Epithelial cell of prostate (primary cell): ENCODE results near the gene CRB2.

Experiments
- DNase-seq: peaks from one replicate; pipeline ENCODE4 v3.0.0-alpha.2; 2011; ENCODE audit warnings: low read depth, low spot score
- H3K27ac ChIP-seq: fragments of 450-650 bp; 2 replicates; pipeline ENCODE4 v1.5.1; 2017; ENCODE audit warnings: mild to moderate bottlenecking

Gene CRB2

DNA sequence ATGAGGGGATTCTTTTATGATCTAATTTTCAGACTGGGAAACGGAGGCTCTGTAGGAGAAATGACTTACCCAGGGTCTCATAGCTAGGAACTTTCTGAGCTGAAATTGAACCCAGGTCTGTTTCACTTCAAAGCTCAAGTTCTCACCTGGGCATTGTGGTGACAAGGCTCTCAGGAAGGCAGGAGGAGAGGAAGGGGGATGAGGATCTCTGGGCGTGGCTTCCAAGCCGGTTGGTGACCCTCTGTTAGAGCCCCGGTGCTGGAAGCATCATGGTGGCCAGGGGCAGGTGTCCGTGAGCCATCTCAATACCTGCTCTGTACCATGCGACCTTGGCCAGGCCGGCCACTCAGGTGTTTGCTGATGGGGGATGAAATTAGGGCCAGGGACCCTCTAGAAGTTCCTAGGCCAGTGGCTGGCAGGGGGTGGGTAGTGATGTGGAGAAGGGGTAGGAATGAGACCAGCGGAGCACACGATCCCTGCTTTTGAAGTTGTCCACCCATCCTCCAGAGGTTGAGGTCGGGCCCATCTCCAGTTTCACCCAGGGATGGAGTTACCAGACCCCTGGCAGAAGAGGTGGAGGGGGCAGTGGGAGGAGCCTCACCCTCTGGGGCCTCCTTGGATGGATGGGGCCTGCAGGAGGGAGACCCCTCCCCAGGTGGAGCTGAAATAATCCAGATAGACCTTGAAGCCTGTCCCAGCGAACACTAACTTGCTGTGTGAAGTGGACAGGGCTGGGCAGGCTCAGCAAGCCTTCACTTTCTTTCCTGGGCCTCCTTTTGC lies 5.9 kb downstream of the CRB2 start:
- no peak overlapping the region for H3K27ac ChIP-seq
- no peak for DNase-seq

DNA sequence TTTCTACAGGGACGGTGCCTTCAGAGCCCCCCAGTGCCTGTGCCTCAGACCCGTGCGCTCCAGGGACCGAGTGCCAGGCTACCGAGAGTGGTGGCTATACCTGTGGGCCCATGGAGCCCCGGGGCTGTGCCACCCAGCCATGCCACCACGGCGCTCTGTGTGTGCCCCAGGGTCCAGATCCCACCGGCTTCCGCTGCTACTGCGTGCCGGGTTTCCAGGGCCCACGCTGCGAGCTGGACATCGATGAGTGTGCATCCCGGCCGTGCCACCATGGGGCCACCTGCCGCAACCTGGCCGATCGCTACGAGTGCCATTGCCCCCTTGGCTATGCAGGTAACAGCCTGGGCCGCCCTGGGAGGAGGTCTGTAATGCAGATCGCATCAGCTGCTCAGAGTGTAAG lies 6.9 kb downstream of the CRB2 start:
- no peak overlapping the region for H3K27ac ChIP-seq
- DNase-seq: no peak

DNA sequence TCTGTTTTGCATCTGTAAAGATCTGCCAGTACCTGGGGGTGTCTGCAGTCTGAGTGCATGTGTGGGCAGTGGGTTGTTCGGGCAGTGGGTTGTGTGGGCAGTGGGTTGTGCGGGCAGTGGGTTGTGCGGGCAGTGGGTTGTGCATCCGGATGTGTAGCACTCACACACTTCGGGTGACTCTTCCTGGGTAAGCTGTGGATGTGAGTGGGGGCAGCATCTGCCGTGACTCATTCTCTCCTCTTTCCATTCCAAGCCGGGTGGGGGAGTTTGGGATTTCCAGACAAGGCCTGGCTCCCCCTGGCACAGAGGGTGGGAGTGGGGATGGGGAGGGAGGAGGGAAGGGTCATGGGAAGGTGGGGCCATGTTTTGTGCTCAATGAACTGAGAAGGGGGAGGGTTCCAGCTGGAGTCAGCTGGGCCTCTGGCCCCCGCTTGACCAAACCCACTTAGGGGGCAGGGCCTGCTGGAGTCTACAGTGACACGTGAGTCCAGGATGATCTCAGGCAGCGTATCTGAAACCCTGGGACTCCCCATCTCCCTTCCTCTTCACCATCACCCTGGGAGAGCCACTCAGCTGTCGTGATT lies 8.3 kb downstream of the CRB2 start:
- H3K27ac ChIP-seq: no peak overlapping the region
- no peak for DNase-seq

DNA sequence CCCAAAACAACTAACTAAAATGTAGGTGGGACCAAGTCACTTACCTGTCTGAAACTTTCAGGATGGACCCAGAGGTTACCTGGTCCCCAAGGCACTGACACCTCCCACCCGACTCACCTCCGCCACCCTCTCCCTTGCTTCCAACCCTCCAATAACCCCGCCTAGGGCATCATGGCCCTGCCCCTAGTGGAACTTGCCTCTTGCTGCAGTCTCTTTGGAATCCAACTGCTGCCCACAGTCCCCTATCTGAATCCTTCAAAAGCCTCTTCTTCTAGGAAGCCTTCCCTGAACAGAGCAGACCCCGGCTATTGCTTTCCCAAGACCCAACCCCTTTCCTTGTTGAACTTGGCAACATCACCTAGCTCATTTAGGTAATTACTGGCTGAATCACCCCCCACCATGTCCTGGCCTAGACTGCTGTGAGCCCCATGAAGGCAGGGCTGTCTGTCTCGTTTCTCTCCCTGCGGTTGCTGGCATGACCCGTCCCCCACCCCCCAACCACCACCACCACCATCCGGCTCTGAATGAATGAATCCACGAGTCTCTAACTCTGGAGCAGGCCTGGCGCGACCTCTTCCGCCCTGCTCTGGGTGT lies 9.4 kb downstream of the CRB2 start:
- no peak for DNase-seq
- H3K27ac ChIP-seq: no peak overlapping the region

DNA sequence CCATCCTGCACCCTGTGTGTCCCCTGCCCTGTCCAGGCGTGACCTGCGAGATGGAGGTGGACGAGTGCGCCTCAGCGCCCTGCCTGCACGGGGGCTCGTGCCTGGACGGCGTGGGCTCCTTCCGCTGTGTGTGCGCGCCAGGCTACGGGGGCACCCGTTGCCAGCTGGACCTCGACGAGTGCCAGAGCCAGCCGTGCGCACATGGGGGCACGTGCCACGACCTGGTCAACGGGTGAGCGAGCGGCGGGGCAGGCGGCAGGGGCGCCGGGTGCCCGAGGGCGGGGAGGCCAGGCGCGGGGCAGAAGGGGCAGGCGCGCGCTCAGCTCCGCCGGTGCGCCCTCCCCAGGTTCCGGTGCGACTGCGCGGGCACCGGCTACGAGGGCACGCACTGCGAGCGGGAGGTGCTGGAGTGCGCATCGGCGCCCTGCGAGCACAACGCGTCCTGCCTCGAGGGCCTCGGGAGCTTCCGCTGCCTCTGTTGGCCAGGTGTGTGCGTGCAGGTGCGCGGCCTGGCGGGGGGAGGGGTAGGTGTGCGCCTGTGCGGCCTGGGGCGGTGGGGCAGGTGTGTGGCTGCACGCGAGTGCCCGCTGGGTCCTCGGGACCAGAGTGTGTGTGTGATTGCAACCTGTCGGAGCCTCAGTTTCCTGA lies 10.0 kb downstream of the CRB2 start:
- no peak overlapping the region for H3K27ac ChIP-seq
- DNase-seq: no peak

DNA sequence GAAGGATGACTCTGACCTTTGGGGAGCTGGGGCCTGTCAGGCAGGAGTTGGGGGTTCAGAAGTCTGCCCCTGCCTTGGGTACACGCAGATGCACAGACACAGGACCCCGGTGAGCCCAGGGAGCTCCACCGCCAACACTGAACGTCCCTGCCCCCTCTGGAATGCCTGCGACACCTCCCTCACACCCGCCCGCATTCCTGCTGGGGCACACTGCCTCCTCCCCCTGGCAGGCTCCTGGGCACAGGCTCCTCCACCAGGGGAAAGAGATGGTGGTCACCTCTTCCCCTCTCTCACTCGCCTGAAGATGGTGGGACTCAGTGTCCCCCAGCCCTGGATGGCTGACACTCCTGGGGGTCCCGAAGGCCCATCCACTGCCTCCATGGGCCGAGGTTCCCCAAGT lies 12.0 kb downstream of the CRB2 start:
- H3K27ac ChIP-seq: no peak overlapping the region
- no peak for DNase-seq

DNA sequence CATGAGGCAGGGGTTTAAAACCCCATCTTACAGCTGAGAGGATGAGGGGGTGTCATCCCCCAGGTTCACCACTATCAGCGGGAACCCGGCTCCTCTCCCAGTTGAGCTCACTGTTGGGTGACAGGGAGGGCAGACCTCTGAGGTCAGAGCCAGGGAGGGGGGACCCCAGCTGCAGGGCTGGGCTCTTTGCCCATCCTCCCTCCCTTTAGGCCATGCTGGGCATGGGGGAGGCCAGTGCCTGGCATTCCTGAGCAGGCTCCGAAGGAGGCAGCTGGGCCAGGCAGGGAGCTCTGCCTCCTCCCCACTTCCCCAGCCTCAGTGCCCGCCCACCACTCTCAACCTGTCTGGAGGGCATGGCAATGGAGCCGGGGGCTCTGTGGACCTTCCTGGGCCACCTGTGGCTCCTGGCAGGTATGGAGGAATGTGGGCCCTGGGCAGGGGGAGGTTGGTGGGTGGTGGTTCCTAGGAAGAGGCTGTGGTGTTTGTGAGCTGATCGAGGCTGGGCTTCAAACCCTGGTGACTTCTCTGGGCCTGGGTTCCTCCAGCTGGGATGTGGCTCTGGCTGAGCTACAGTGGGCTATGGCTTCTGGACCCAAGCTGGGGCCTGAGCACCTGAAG lies 12.6 kb downstream of the CRB2 start:
- DNase-seq: no peak
- no peak overlapping the region for H3K27ac ChIP-seq

DNA sequence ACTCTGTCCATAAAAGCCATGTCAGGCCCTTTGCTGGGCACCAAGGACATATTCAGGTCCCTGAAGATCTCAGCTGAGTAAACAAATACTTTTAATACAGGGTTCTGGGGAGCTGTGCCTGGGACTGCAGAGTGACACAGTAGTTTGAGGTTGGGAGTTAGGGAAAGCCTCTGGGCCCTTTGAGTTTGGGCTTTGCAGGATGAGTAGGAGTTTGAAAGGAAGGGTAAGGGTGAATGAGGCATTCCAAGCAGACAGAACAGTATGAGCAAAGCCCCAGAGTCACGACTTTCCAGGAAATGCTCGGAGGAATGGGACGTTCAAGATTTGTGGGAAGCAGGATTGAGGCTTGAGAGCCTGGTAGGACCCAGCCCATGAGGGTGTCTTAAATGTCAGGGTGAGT lies 13.3 kb downstream of the CRB2 start:
- no peak for DNase-seq
- no peak overlapping the region for H3K27ac ChIP-seq

DNA sequence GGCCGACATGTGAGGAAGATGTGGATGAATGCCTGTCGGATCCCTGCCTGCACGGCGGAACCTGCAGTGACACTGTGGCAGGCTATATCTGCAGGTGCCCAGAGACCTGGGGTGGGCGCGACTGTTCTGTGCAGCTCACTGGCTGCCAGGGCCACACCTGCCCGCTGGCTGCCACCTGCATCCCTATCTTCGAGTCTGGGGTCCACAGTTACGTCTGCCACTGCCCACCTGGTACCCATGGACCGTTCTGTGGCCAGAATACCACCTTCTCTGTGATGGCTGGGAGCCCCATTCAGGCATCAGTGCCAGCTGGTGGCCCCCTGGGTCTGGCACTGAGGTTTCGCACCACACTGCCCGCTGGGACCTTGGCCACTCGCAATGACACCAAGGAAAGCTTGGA lies 14.1 kb downstream of the CRB2 start:
- H3K27ac ChIP-seq: no peak overlapping the region
- no peak for DNase-seq

DNA sequence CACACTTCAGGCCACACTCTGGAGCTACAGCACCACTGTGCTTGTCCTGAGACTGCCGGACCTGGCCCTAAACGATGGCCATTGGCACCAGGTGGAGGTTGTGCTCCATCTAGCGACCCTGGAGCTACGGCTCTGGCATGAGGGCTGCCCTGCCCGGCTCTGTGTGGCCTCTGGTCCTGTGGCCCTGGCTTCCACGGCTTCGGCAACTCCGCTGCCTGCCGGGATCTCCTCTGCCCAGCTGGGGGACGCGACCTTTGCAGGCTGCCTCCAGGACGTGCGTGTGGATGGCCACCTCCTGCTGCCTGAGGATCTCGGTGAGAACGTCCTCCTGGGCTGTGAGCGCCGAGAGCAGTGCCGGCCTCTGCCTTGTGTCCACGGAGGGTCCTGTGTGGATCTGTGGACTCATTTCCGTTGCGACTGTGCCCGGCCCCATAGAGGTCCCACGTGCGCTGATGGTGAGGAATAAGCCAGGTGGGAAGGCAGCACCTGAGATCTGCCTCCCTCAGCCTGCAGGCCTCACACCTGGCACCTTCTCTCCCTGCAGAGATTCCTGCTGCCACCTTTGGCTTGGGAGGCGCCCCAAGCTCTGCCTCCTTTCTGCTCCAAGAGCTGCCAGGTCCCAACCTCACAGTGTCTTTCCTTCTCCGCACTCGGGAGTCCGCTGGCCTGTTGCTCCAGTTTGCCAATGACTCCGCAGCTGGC lies 14.7 kb downstream of the CRB2 start:
- no peak for DNase-seq
- no peak overlapping the region for H3K27ac ChIP-seq

DNA sequence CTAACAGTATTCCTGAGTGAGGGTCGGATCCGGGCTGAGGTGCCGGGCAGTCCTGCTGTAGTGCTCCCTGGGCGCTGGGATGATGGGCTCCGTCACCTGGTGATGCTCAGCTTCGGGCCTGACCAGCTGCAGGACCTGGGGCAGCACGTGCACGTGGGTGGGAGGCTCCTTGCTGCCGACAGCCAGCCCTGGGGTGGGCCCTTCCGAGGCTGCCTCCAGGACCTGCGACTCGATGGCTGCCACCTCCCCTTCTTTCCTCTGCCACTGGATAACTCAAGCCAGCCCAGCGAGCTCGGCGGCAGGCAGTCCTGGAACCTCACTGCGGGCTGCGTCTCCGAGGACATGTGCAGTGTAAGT lies 15.2 kb downstream of the CRB2 start:
- DNase-seq: no peak

DNA sequence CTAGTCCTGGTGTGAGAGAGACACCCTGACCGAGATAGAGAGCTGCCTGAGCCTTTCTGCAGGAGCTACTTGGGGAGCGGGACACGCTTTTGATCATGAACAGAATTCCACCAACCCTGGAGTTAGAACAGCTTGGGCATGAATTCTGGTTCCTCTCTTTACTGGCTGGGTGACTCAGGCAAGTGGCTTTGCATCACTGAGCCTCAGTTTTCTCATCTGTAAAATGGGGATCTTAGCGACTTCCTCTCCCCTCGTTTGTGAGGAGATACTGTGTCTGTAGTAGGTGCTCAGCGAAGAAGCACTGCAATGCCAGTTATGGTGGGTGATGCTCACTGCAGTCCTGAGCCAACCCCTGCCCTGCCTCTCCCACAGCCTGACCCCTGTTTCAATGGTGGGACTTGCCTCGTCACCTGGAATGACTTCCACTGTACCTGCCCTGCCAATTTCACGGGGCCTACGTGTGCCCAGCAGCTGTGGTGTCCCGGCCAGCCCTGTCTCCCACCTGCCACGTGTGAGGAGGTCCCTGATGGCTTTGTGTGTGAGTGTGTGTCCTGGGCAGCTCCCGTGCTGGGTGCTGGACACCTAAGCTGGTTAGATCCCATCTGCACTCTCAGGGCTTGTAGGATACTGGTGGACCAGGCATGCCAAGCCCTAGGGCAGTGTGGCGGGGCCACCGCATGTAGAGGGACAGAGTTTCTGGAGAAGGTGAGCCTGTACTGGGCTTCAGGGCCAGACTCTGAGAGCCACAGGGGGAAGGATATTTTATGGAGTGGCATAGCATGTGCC lies 16.0 kb downstream of the CRB2 start:
- DNase-seq: no peak
- H3K27ac ChIP-seq: no peak overlapping the region

More for the DNA sequence above, 15.2 kb downstream of the CRB2 start:
- no peak overlapping the region for H3K27ac ChIP-seq

DNA sequence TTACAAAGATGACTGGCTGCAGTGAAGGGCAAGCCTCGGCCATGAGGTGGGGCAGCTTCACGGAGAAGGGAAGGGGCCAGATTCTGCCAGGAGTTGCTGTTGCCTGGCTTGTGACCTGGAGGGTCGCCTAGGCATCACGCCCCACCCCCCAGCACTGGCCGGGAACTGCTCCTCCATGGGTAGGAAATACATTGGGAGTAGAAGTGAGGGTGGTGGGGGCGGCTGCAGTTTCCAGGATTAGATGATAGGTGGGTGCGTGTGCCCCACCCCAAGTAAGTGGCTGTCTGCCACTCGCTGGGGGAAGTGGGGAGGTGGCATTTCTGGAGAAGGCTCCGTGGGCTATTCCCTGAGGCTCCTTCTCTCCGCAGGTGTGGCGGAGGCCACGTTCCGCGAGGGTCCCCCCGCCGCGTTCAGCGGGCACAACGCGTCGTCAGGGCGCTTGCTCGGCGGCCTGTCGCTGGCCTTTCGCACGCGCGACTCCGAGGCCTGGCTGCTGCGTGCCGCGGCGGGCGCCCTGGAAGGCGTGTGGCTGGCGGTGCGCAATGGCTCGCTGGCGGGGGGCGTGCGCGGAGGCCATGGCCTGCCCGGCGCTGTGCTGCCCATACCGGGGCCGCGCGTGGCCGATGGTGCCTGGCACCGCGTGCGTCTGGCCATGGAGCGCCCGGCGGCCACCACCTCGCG lies 16.9 kb downstream of the CRB2 start:
- no peak overlapping the region for H3K27ac ChIP-seq
- no peak for DNase-seq

DNA sequence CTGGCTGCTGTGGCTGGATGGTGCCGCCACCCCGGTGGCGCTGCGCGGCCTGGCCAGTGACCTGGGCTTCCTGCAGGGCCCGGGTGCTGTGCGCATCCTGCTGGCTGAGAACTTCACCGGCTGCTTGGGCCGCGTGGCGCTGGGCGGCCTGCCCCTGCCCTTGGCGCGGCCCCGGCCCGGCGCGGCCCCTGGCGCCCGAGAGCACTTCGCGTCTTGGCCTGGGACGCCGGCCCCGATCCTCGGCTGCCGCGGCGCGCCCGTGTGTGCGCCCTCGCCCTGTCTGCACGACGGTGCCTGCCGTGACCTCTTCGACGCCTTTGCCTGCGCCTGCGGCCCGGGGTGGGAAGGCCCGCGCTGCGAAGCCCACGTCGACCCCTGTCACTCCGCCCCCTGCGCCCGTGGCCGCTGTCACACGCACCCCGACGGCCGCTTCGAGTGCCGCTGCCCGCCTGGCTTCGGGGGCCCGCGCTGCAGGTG lies 17.5 kb downstream of the CRB2 start:
- no peak for DNase-seq
- H3K27ac ChIP-seq: no peak overlapping the region

DNA sequence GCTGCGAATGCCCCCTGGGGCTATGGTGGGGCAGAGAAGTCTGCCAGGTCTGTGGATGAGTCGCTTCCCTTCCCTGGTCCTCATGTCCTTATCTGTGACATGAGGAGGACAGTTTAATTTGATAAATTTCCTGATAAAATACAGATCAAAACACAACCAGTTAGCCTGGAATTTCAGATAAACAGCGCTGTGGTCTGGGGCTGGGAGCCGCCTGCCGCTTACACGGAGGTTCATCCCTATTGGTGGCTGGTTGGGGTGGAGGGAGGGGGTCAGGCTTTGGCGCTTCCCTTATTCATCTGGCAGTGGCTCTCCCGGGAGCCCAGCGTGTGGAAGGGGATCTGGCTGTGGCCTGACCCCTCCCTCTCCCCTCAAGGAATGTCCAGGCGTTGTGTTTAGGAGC lies 17.9 kb downstream of the CRB2 start:
- no peak overlapping the region for H3K27ac ChIP-seq

DNA sequence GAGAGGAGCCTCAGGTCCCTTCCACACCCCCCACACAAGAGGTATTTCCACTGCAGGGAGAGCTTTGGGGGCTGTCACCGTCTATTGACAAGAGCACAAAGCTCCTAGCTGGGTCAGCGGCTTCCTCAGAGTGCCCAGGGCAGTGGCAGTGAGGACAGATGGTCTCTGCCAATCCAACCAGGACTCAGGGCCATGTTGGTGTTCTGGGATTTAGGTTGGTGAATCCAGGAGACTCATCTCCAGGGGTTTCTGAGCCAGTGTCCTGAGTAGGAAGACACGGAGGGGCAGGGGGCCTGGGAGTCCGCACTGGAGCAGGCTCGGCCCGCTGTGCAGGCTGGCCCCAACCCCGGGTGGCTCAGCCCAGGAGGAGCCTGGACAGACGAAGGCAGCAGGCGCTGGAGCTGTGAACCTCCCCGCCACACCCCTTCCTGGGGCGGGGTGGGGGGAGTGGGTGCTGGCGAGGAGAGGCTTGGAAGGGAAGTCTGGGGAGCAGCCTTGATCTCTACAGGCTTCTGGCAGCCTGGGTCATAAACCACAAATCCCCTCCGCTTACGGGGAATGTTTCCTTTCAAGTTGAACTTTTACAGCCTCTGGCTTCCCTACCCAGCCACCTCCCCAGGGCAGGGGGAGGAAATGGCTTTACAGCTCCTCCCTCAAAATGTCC lies 19.6 kb downstream of the CRB2 start:
- DNase-seq: no peak
- no peak overlapping the region for H3K27ac ChIP-seq

More for the DNA sequence above, 17.9 kb downstream of the CRB2 start:
- DNase-seq: no peak

DNA sequence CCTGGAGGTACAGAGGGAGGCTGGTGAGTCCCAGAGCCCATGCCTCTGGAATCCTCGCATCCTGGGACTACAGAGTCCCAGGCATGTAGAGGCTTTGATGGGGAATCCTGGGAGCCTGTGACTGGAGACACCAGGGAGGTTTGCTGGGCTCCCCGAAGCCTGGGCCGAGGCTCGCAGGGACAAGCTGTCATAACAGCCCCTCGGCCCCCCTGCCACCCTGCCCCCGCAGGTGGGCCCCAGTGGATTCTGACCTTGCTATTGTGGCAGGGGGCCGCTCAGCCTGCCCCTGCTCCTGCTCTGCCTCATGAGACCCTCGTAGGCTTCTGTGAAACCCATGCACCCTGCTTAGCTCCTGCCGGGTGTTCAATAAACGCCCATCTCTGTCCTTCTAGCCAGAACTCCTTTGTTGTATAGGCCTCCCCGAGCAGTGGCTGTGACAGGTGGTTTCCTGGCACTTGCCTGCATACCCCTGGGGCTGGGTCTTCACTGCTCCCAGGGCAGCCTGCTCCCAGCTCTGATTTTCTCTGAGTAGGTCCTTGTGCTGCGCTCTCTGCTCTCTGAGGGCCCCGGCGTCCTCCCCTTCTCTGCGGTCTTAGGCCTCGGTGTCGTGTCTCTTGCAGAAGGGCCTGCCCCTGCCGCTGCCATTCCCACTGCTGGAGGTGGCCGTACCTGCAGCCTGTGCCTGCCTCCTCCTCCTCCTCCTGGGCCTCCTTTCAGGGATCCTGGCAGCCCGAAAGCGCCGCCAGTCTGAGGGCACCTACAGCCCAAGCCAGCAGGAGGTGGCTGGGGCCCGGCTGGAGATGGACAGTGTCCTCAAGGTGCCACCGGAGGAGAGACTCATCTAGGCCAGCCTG lies 20.4 kb downstream of the CRB2 start:
- DNase-seq: no peak
- H3K27ac ChIP-seq: no peak overlapping the region
